Stimulated activated CD8-positive, alpha-beta memory T cell treated with anti-CD3 and anti-CD28 coated beads, Interleukin-15, amount 100 ng/mL, for 1 hour (primary cell): ENCODE results near the gene SECISBP2.
"Not testable (repeated sequence)": the region's sequence is repeated elsewhere in the genome, so short reads cannot be mapped to it uniquely, and the experiment has no call there.

Source experiments
- DNase-seq: peaks from one replicate; pipeline ENCODE4 v3.0.0-alpha.2; 2020; ENCODE audit warnings: low read depth

Gene SECISBP2, protein sequence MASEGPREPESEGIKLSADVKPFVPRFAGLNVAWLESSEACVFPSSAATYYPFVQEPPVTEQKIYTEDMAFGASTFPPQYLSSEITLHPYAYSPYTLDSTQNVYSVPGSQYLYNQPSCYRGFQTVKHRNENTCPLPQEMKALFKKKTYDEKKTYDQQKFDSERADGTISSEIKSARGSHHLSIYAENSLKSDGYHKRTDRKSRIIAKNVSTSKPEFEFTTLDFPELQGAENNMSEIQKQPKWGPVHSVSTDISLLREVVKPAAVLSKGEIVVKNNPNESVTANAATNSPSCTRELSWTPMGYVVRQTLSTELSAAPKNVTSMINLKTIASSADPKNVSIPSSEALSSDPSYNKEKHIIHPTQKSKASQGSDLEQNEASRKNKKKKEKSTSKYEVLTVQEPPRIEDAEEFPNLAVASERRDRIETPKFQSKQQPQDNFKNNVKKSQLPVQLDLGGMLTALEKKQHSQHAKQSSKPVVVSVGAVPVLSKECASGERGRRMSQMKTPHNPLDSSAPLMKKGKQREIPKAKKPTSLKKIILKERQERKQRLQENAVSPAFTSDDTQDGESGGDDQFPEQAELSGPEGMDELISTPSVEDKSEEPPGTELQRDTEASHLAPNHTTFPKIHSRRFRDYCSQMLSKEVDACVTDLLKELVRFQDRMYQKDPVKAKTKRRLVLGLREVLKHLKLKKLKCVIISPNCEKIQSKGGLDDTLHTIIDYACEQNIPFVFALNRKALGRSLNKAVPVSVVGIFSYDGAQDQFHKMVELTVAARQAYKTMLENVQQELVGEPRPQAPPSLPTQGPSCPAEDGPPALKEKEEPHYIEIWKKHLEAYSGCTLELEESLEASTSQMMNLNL

GRCh38 chr9:89318123-89319014, at the start of gene SECISBP2:
Gene SECISBP2 (plus strand): TSS chr9:89318500. CDS start chr9:89318577, 77 bp downstream.
- DNase-seq = peak; percentile 85

DNA sequence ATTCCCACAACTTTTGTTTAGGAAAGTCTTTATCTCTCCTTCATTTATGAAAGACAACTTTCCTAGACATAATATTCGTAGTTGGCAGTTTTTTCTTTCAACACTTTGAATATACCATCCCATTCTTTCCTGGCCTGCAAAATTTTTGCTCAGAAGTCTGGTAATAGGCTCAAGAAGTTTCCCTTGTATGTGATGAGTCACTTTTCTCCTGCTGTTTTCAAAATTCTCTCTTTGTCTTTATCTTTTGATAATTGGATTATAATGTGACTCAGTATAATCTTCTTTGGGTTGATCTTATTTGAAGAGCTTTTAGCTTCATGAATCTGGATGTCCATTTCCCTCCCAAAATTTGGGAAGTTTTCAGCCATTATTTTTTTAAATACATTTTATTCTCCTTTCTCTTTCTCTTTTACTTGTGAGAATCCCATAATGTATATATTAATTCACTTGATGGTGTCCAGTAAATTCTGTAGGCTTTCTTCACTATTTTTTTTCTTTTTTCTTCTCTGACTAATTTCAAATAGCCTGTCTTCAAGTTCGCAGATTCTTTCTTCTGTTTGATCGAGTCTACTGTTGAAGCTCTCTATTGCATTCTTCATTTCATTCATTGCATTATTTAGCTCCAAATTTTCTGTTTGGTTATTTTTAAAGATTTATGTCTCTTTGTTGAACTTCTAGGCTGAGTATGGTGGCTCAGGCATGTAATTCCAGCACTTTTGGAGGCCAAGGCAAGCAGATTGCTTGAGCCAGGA, 44.6 kb upstream of the SECISBP2 start:
- DNase-seq = no peak

DNA sequence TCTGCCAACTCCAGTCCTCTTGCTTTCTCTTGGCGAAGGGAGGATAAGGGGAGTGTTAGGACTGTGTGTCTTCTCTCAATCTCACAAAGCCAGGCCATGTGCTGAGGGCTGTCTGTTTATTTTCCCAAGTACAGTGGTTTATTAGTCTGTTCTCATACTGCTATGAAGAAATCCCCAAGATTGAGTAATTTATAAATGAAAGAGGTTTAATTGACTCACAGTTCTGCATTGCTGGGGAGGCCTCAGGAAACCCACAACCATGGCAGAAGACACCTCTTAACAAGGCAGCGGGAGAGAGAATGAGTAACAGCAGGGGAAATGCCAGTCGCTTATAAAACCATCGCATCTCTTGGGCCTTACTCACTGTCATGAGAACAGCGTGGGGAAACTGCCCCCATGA, 43.5 kb upstream of the SECISBP2 start:
- no peak for DNase-seq

- DNase-seq = not testable (repeated sequence)
These were observed 42.3 kb upstream of the SECISBP2 start for GRCh38 chr9:89276040-89276439.

- no peak for DNase-seq
These were observed 41.3 kb upstream of the SECISBP2 start for GRCh38 chr9:89277043-89277442.

DNA sequence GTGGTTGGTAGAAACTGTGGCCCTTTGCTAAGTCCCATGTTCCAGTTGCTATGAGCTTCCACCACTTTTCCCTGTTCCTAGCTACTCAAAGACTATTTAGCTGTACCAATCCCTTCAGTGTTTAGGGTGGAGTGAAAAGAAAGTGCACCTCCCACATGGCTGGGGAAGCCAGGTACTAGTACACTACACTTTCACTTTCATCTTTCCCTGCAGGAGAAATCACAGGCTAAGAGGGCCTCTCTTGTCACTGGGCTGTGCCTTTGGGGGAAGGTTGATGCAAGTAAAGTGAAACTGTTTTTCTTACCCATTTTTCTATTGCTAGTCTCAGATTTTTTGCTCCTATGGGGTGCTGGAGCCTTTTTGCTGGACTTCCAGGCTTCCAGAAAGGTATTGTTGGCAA, 40.8 kb upstream of the SECISBP2 start:
- DNase-seq = no peak

DNA sequence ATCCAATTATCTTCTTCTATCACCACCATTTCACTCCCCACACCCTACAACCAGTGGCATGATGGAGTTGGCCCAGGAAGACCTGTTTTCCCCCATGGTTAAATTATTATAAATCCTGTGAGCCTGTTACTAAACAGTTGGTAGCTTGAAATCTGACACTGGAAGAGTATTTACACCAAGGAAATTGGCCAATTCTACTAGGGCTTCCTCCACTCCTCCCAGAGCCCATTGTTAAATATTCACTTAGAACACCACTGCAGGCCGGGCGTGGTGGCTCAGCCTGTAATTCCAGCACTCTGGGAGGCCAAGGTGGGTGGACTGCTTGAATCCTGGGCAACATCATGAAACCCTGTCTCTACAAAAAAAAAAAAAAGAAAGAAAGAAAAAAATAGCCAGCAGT, 39.7 kb upstream of the SECISBP2 start:
- no peak for DNase-seq

DNA sequence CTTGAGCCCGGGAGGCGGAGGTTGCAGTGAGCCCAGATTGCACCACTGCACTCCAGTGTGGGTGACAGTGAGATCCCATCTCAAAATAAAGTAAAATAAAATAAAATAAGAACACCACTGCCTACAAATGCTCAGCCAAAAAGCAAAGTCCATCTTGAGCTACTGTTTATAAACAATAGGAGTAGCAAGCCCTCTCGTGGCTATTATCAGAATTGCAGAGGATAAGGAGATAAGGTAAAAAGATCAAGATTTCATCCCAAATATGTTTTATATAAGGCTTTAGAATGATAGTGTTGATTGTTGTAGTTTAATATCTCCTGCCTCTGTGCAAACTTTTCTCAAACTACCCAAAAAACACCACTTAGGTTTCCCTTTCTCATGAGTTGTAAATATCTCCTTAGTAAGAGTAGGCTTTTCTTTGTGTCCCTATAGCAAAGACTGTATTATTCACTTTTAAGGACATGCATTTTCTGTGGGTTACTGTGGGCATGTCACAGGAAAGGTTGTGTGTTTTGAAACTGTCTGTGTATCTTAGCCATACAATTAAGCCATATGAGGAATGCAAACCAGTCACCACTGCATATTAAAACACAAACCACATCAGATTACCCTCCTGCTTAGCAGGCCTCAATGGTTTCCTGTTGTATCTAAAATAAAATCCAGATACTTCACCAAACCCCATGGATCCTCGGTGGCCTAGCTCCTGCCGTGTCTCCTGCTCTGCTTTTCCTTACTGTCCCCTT, 39.1 kb upstream of the SECISBP2 start:
- DNase-seq = no peak

DNA sequence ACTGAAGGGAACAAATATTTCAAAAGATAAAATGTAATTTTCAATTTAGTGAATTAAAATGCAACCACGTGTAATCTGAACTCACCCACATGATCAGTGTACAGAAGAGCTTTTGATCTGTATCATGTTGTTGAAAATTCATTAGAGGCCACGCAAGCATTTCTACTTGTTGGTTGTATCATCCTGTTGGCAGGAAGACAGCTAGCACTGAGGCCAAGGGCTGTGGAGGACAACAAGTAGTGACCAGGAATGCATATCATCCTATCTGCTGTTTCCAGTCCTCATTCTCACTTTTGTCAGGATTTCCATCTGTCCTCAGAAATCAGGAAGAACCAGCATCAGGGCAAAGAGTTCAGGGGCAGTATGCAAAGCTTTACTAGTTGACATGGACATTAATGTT, 37.2 kb upstream of the SECISBP2 start:
- DNase-seq = no peak

GRCh38 chr9:89282248-89282968, 35.9 kb upstream of the SECISBP2 start:
- DNase-seq = not testable (repeated sequence)

DNA sequence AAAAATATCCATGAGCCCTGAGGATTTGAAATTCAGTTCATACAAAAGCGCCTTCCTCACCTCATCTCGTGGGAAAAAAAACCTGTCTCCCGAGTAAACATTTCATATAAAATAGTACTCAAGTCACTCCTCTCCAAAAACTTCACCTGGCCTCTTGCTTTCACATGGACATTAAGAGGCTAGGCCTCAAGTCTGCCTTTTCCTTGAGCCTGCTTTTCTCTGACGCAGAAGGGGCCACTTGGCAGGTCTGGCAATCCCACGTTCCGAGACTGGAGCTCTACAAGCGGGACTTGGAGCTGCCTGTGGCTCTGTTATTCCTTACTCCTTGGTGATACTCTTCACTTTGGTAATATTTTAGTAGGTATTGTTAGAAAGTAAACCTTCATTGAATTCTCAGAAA, 34.2 kb upstream of the SECISBP2 start:
- DNase-seq = no peak

DNA sequence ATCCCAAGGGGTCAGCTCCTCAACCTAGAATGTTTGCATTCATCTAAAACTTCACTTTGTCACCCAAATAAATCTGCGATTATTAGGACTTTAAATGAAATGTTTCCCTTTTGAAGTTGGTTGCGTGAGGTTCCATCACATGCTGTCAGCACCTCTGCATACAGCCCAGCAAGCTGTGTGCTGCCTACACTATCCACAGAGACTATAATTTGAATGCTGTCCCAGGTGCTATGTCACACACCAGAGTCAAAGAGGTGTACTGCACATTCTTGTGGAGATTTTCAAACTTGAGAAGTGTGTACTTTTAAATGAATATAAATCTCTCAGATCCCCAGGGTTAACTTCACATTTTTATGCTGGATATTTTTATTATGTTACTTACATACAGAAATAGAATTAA, 26.6 kb upstream of the SECISBP2 start:
- DNase-seq = no peak

DNA sequence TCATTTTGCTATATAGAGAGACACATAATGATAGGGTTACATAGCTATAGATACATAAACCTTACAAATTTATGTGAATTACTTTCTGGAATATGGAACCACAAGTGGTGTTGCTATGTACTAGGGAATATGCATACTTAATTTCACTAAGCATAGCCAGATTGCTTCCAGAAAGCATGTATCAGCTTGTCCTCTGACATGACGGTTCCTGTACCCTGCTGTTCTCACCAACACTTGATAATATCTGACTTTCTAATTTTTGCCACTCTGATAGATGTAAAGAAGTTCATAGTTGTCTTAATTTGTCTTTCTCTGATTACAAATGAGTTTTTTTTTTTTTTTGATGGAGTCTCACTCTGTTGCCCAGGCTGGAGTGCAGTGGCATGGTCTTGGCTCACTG, 25.3 kb upstream of the SECISBP2 start:
- no peak for DNase-seq

DNA sequence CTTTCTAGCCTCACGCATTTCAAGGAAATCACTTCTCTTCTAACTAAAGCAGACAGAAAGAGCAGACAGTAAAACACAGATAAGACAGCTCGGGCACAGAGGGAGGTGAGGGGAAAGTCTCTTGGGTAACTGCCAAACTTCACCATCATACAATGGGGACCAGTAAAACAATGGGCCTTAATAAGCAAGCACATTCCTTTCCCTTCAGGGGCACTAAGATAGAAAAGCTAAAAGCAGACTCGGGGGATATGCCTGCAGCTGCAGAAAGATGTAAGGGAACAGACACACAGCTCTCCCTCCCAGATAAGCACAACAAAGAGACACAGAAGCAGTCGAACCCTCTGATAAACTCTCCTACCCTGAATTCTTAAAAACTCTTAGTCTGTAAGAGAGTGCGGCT, 22.9 kb upstream of the SECISBP2 start:
- no peak for DNase-seq

DNA sequence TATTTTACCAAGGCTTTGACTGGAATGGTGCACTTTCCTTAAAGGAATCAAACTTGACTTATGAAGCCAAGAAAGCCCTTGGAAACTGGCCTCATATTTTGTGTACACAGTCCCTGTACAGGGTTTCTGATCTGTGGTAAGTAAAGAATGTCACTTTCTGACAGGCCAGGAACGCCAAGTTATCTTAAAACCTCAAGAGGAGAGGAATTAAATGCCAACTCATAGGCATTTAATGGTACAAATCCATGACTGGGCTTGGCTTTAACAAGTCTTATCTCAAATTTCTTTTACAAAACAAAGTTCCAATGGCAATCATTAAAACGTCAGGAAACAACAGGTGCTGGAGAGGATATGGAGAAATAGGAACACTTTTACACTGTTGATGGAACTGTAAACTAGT, 16.3 kb upstream of the SECISBP2 start:
- not testable (repeated sequence) for DNase-seq

DNA sequence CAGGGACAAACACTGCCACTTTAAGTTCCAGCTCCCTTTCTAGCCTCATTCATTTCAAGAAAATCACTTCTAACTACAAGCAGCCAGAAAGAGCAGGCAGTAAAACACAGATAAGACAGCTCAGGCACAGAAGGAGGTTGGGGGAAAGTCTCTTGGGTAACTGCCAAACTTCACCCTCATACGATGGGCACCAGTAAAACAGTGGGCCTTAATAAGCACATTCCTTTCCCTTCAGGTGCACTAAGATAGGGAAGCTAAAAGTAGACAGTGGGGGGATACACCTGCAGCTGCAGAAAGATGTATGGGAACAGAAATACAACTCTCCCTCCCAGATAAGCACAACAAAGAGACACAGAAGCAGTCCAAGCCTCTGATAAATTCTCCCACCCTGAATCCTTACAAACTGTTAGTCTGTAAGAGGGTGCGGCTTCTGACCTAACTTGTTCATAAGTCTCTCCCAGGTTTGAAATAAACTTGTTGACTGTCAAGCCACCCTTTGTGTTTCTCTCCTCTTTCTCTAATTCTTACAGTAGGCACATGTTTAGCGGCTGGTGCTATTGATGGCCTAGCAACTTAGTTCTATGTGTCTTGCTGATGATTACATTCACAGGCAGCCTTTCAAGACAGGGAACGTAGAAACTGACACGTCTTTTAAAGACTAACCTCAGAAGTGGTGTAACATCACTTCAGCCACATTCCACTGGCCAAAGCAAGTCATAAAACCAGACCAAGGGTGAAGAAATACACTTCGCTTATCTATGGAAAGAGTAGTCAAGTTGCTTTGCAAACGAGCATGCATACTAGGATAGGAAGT, 14.1 kb upstream of the SECISBP2 start:
- no peak for DNase-seq

DNA sequence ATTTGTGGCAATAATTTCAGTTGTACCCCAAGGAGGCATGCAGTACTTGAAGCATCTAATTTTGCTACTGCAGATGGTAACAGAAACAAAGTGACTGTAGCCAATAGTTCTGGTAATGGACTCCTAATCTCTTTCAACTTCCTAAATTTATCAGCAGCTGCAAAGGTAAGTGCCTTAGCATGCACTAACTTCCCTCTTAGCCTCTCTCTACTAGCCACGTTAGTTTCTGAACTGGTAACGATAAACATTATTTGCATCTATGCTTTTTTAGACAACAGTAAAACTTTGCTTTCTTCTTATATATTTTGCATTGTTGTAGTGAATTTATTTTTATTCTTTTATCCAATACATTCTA, 13.5 kb upstream of the SECISBP2 start:
- DNase-seq = no peak

GRCh38 chr9:89305868-89306267, 12.4 kb upstream of the SECISBP2 start:
- no peak for DNase-seq

DNA sequence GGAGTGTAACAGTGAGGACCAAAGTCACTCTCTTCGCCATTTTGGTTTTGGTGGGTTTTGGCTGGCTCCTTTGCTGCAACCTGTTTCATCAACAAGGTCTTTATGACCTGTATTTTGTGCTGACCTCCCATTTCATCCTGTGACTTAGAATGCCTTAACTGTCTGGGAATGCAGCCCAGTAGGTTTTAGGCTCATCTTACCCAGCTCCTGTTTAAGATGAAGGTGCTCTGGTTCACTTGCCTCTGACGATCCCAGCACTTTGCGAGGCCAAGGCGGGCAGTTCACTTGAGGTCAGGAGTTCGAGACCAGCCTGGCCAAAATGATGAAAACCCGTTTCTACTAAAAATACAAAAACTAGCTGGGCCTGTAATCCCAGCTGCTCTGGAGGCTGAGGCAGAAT, 9.1 kb upstream of the SECISBP2 start:
- DNase-seq = no peak
